ENCODE measurements around the gene ZNHIT2.
"Not testable (repeated sequence)": the region's sequence is repeated elsewhere in the genome, so short reads cannot be mapped to it uniquely, and the experiment has no call there.

The ZNHIT2 gene

GRCh38 chr11:65119670-65119995 lies 2.1 kb upstream of the ZNHIT2 start:
- DNase-seq (ENCODE audit: low read depth, low spot score) = no peak

GRCh38 chr11:65118891-65119669 lies 1.6 kb upstream of the ZNHIT2 start:
- not testable (repeated sequence) for DNase-seq (ENCODE audit: low read depth, low spot score)

GRCh38 chr11:65118097-65118837 lies 766 bp upstream of the ZNHIT2 start:
- DNase-seq (ENCODE audit: low read depth, low spot score) = no peak

- peak; percentile 31 for DNase-seq (ENCODE audit: low read depth, low spot score)
Measured at GRCh38 chr11:65116370-65117205, 913 bp downstream of the ZNHIT2 start.

- no peak for DNase-seq (ENCODE audit: low read depth, low spot score)
Measured at GRCh38 chr11:65115361-65116082, 2.0 kb downstream of the ZNHIT2 start.

DNA sequence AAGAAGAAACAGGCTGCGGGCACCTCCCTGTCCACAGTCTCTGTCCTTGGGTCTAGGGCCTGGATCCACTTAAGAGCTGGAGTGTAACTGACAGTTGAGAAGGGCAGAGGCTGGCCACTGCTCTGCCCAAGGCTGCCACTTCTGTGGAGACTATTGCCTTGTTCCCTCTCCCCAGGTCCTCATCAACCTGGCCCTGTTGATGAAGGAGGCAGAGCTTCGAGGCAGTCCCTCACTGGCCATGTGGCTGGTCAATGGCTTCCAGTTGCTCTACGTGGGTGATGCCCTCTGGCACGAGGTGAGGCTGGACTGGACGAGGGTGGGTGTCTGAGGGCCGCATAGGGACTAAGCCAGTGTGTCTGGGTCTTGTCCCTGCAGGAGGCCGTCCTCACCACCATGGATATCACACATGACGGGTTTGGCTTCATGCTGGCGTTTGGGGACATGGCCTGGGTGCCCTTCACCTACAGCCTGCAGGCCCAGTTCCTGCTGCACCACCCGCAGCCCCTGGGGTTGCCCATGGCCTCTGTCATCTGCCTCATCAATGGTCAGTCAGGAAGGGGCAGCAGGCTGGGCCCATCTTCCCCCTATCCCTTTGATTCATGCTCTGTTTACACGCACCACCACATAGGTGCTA lies 2.8 kb downstream of the ZNHIT2 start:
- no peak for DNase-seq (ENCODE audit: low read depth, low spot score)

DNA sequence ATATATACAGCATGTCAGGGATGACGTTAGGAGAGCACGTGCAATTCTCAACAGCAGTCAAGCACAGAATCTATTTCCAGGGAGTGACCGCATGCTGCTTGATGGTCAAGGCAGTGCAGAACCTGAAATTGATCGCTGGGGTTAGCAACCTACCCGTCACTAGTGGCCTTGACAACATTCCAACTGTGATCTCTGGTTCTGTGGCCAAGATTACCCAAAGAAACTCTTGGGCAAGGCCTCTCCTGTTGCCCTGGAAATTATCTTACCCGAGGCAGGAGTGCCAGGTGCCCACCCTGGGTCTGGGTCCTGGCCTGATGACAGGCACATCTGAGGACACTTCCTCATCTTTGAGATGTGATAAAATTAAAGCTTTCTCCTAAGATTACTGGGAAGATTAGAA lies 3.7 kb downstream of the ZNHIT2 start:
- DNase-seq (ENCODE audit: low read depth, low spot score) = no peak

GRCh38 chr11:65113361-65113756 lies 4.1 kb downstream of the ZNHIT2 start:
- DNase-seq (ENCODE audit: low read depth, low spot score) = no peak

DNA sequence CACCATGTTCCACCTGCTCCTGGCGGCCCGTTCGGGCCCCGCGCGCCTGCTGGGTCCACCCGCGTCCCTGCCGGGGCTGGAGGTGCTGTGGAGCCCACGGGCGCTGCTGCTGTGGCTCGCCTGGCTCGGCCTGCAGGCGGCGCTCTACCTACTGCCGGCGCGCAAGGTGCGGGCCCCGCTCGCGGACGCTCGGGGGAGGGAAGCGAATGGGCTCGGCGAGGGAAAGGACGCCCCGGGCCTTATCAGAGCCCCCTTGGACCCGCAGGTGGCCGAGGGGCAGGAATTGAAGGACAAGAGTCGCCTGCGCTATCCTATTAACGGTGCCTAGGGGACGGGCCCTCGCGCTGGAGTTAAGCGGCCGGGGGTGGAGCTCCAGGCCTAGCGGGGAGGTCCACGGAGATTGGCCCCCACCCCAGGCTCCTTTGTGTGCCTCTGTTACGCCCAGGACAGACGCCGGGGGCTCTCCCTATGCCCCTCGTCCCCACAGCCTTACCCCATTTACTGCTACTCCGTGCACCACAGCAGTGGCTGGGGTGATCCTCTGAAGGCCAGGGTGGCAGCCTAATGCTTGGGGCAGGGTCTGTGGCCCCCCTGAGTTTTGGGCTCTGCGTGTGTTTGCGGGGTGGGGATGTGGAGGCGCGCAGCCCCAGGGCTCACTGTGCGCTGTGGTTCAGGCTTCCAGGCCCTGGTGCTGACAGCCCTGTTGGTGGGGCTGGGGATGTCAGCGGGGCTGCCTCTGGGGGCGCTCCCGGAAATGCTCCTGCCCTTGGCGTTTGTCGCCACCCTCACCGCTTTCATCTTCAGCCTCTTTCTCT lies 4.7 kb downstream of the ZNHIT2 start:
- DNase-seq (ENCODE audit: low read depth, low spot score) = no peak

- peak; percentile 87 for DNase-seq (ENCODE audit: low read depth, low spot score)
Measured at GRCh38 chr11:65111744-65112545, 5.6 kb downstream of the ZNHIT2 start, which contains the start of gene TM7SF2. Gene TM7SF2, plus strand, starts transcription at chr11:65111872. Its CDS starts 144 bp downstream, at chr11:65112016.

DNA sequence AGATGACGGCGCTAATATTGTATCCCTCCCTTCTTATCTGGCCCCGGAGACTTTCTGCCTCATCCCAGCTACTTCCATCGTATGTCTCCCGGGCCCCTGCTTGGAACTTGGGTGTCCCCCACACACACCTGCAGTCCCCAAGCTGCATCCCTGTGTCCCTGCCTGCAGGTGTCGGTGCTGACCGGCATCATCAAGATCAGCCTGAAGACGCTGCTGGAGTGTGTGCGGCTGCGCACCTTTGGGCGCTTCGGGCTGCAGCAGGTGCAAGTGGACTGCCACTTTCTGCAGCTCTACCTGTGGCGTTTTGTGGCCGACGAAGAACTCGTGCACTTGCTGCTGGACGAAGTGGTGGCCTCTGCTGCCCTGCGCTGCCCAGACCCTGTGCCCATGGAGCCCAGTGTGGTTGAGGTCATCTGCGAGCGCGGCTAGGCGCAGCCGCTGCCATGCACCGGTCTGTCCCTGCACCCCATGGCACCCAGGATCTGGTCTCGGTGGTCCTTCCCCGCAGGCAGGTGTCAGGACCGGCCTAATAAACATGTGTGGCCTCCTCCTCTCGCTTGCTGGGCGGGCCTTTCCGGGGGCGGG lies 6.2 kb downstream of the ZNHIT2 start:
- DNase-seq (ENCODE audit: low read depth, low spot score) = no peak

GRCh38 chr11:65110354-65110861 lies 7.1 kb downstream of the ZNHIT2 start:
- DNase-seq (ENCODE audit: low read depth, low spot score) = peak; percentile 95

DNA sequence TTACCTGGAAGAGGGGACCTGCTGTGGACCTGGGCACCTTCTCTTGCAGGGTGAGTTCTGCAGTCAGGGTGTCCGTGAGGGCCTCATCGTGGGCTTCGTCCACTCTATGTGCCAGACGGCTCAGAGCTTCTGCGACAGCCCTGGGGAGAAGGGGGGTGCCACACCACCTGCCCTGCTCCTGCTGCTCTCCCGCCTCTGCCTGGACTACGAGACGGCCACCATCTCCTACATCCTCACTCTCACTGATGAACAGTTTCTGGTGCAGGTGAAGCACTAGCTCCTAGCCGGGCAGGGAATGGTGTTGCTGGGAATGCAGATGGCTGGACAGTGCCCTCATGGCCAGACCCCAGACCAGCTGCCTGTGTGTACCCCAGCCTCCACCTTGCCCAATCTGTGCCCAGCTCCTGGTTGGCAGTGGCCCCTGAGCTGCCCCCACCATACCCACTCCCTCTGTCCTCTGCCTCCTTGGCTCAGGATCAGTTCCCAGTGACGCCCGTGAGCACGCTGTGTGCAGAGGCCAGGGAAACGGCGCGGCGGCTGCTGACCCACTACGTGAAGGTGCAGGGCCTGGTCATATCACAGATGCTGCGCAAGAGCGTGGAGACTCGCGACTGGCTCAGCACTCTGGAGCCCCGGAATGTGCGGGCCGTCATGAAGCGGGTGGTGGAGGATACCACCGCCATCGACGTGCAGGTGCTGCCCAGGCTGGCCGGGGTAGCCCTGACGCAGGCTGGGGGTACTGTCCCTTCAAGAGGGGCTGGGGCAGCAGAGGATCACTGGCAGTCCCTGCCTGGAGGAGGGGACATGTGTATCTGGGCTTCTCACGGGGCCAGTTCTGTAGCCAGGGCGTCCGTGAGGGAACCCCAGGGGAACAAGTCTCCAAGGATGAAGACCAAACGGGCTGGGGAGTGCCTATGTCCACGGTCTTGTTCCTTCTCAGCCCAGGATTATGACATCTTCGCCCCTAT lies 8.0 kb downstream of the ZNHIT2 start:
- DNase-seq (ENCODE audit: low read depth, low spot score) = no peak

- DNase-seq (ENCODE audit: low read depth, low spot score) = no peak
Measured at GRCh38 chr11:65108469-65109123, 8.9 kb downstream of the ZNHIT2 start.

- no peak for DNase-seq (ENCODE audit: low read depth, low spot score)
Measured at GRCh38 chr11:65107751-65108468, 9.6 kb downstream of the ZNHIT2 start.

DNA sequence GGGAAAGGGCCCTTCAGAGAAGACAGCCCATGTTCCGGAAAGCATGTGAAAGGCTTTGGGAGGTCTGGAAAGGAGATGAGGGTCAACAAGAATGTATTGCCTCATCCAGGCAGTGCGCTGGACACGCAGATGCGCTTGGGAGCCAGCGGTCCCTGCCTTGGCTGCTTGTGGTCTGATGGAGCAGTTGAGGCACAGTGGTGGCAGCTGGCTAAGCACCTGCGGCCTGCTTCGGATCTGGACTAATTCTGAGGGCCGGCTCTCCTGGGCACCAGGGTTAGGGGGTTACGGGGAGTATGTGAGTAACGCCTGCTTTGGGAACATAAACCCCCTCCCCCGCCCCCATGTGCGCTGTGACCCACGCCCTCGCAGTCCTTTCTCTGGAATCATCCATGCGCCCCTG lies 10.4 kb downstream of the ZNHIT2 start:
- DNase-seq (ENCODE audit: low read depth, low spot score) = no peak

All from activated naive CD8-positive, alpha-beta T cell treated with anti-CD3 and anti-CD28 coated beads, Interleukin-2, amount 50 U/mL, for 16 hours (primary cell).